ENCODE measurements around the gene ERBB3. TPM values are rescaled to one million over a fixed set of nuclear protein-coding genes. Genes with fewer than 3 reads are reported as not detected.

ERBB3 gene
- total and polyA plus RNA-seq, 2 of the 8 experiments (the other 6 are each of a cell fraction or from before 2014, with no cell fraction given) = 33.9 to 52.4 TPM

- Histone ChIP-seq H3K79me1 (ENCODE audit: low read depth, low read length) (peaks cover 6% of the 10 kb centered on the region; the same call in 1 of the 2 replicates), H3K14ac (ENCODE audit: insufficient read length) (no peak overlapping the region), H3K27me3 (replicated peaks in 1 of 4; ENCODE audit: control insufficient read depth in 3 of 4, extremely low read depth in 1 of 4, insufficient read depth in 3 of 4, low read length in 3 of 4) (no peaks in the 10 kb centered on the region), H3K56ac (replicated peaks; ENCODE audit: insufficient read length, low read depth, low read length) (peak overlapping the region; percentile 97), H3K23ac (ENCODE audit: insufficient read length) (no peak overlapping the region), H3K9ac (replicated peaks in 1 of 4; ENCODE audit: extremely low read depth in 1 of 4, low read depth in 3 of 4, low read length in 3 of 4) (peak overlapping the region; percentile 79 to 95 (median 86)), H3K4ac (replicated peaks; ENCODE audit: insufficient read length, low read depth, low read length) (no peak overlapping the region), H3K18ac (ENCODE audit: extremely low read depth, low read length) (peak overlapping the region; percentile 100), H2BK5ac (ENCODE audit: low read depth, low read length) (peak overlapping the region; percentile 98), H2BK20ac (ENCODE audit: low read length) (0 out of 2 replicates have a peak overlapping the region, but pooled peaks have one; percentile 61), H2BK12ac (ENCODE audit: low read depth, low read length) (peak overlapping the region; percentile 100), H3K4me3 (ENCODE audit: extremely low read depth in 1 of 4, insufficient read depth in 2 of 4, low read depth in 3 of 4, low read length in 4 of 4) (peak overlapping the region; percentile 74 to 89 (median 80)), H4K5ac (ENCODE audit: insufficient read length, low read depth, low read length) (peak overlapping the region; percentile 100), H3K27ac (ENCODE audit: low read depth, low read length) (peak overlapping the region; percentile 92), H3K9me3 (ENCODE audit: insufficient read depth in 2 of 2, low read depth in 1 of 2, low read length in 1 of 2) (no peaks in the 10 kb centered on the region; a peak in 1 of 4 replicates), H4K20me1 (replicated peaks in 1 of 2; ENCODE audit: control insufficient read depth in 1 of 2, insufficient read depth in 2 of 2, low read length in 2 of 2) (peaks cover 2 to 10% of the 10 kb centered on the region in 2 experiments), H4K91ac (replicated peaks; ENCODE audit: insufficient read length, low read length) (peak overlapping the region; percentile 98), H2AK5ac (ENCODE audit: low read depth, low read length) (no peak overlapping the region), H4K8ac (ENCODE audit: extremely low read depth, insufficient read depth, low read length) (peak overlapping the region; percentile 99), H2BK15ac (ENCODE audit: low read length) (peak overlapping the region; percentile 100), H3K23me2 (ENCODE audit: low read depth, low read length) (peaks cover 7% of the 10 kb centered on the region; the same call in 1 of the 2 replicates), H3K79me2 (ENCODE audit: control insufficient read depth in 1 of 2, insufficient read depth in 2 of 2, low read length in 2 of 2) (peaks cover 0 to 27% of the 10 kb centered on the region in 2 experiments; a peak in 2 of 4 replicates), H3K36me3 (ENCODE audit: control insufficient read depth in 2 of 4, insufficient read depth in 4 of 4, low read length in 3 of 4) (peaks cover 0 to 2% (median 0%) of the 10 kb centered on the region in 4 experiments; a peak in 4 of 8 replicates), H3K4me1 (replicated peaks in 1 of 4; ENCODE audit: control insufficient read depth in 3 of 4, insufficient read depth in 4 of 4, low read length in 3 of 4) (peaks cover 3 to 17% (median 11%) of the 10 kb centered on the region in 4 experiments), H2AFZ (ENCODE audit: low read length) (peak overlapping the region; percentile 99), H2BK120ac (replicated peaks; ENCODE audit: low read depth, low read length) (peak overlapping the region; percentile 96), H3K4me2 (ENCODE audit: insufficient read depth in 1 of 2, low read depth in 2 of 2, low read length in 2 of 2) (peak overlapping the region; percentile 62 to 97)
- FAIRE-seq (no peak), DNase-seq (ENCODE audit: low read depth in 1 of 2, low spot score in 2 of 2) (peak; percentile 82 to 98)
- ChIA-PET POLR2A (ENCODE audit: partially characterized antibody) (interaction anchor here (0.6 to 8.9 kb wide), 32 partner anchors 13 to 355 kb away, joined by 3 to 112 read pairs (median 4); partner anchors contain the start of genes ESYT1, IKZF4, MYL6 and PA2G4), CTCF (ENCODE audit: partially characterized antibody) (interaction anchor here (0.6 to 5.1 kb wide), 21 partner anchors 11 to 362 kb away, joined by 3 to 31 read pairs (median 5); partner anchors contain the start of genes ORMDL2, PA2G4, RNF41 and SARNP)
- WGBS, 2 experiments (ENCODE audit: extremely low coverage in 1 of 2, insufficient coverage in 1 of 2, insufficient read length in 1 of 2, insufficient replicate concordance in 2 of 2, low coverage in 1 of 2, low lambda C conversion rate in 2 of 2, missing lambda C conversion rate in 1 of 2) = 4% methylated on average over 50 of the region's 50 CpGs; no CpG with 5 or more reads in 1 of the 2 experiments
- TF ChIP-seq SIX5 (IDR thresholded peaks at IDR 0.05; ENCODE audit: low read depth, low read length) (no peak), TAF7 (optimal IDR thresholded peaks at IDR 0.05; ENCODE audit: borderline replicate concordance, low read depth, low read length) (peak; percentile 87), GTF2F1 (IDR thresholded peaks at IDR 0.05; ENCODE audit: borderline replicate concordance, low read depth, low read length) (no peak), ATF3 (IDR thresholded peaks at IDR 0.05; ENCODE audit: insufficient read depth, low read depth, low read length) (no peak), HDAC6 (IDR thresholded peaks at IDR 0.05; ENCODE audit: low read depth, low read length) (no peak), SP1 (IDR thresholded peaks at IDR 0.05; ENCODE audit: low read depth, low read length) (no peak), POLR2A (IDR thresholded peaks at IDR 0.05; ENCODE audit: control extremely low read depth in 1 of 2, low read depth in 2 of 2, low read length in 2 of 2) (peak in 1 of 2 experiments; percentile 84; a peak in 2 of 3 replicates), USF2 (IDR thresholded peaks at IDR 0.05; ENCODE audit: low read length) (no peak), CTBP2 (IDR thresholded peaks at IDR 0.05; ENCODE audit: borderline replicate concordance, insufficient read depth, insufficient read length, low read length) (no peak)
These were observed 838 bp upstream of the ERBB3 start for GRCh38 chr12:56078931-56079722.

Data from H1 (cell line).